GM12874 (cell line): Measurements from ENCODE around the gene XRCC5.

Source experiments
- TF ChIP-seq, protein P1 (sequence below): IDR thresholded peaks from 2 replicates; pipeline ENCODE4 v1.5.1; 2011; ENCODE audit warnings: low read depth, mild to moderate bottlenecking, control low read depth, low read length, moderate library complexity; ENCODE audit not compliant: insufficient read depth

Gene XRCC5

GRCh38 chr2:216072473-216072872 lies 36.7 kb upstream of the XRCC5 start:
- TF ChIP-seq, protein P1, sequence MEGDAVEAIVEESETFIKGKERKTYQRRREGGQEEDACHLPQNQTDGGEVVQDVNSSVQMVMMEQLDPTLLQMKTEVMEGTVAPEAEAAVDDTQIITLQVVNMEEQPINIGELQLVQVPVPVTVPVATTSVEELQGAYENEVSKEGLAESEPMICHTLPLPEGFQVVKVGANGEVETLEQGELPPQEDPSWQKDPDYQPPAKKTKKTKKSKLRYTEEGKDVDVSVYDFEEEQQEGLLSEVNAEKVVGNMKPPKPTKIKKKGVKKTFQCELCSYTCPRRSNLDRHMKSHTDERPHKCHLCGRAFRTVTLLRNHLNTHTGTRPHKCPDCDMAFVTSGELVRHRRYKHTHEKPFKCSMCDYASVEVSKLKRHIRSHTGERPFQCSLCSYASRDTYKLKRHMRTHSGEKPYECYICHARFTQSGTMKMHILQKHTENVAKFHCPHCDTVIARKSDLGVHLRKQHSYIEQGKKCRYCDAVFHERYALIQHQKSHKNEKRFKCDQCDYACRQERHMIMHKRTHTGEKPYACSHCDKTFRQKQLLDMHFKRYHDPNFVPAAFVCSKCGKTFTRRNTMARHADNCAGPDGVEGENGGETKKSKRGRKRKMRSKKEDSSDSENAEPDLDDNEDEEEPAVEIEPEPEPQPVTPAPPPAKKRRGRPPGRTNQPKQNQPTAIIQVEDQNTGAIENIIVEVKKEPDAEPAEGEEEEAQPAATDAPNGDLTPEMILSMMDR = no peak

- TF ChIP-seq, protein P1 = no peak
Measured at GRCh38 chr2:216073773-216074172, 35.4 kb upstream of the XRCC5 start.

DNA sequence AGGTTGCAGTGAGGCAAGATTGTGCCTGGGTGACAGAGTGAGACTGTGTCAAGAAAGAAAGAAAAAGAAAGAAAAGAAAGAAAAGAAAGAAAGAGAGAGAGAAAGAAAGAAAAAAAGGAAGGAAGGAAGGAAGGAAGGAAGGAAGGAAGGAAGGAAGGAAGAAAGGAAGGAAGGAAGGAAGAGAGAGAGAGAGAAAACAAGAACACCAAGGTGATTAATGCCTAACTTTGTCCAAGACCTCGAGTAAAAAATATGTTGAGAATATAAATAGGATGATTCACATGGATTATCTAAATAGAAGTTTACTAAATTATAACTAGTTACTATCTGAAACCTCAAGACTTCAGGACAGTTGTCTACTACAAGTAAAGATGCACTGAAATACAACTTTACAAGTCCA lies 34.8 kb upstream of the XRCC5 start:
- TF ChIP-seq, protein P1 = no peak

DNA sequence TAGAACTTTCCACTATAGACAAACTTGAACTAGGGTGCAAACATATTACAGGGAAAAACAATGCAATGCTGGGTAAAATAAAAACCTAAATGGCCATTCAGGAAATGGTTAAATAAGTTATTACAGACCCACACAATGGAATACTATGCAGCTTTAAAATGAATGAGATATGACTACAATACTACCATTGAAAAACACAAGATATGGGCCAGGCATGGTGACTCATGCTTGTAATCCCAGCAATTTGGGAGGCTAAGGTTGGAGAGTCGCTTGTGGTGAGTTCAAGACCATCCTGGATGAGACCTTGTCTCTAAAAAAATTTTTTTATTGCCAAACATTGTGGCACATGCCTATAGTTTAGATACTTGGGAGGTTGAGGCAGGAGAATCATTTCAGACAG lies 34.4 kb upstream of the XRCC5 start:
- TF ChIP-seq, protein P1 = no peak

DNA sequence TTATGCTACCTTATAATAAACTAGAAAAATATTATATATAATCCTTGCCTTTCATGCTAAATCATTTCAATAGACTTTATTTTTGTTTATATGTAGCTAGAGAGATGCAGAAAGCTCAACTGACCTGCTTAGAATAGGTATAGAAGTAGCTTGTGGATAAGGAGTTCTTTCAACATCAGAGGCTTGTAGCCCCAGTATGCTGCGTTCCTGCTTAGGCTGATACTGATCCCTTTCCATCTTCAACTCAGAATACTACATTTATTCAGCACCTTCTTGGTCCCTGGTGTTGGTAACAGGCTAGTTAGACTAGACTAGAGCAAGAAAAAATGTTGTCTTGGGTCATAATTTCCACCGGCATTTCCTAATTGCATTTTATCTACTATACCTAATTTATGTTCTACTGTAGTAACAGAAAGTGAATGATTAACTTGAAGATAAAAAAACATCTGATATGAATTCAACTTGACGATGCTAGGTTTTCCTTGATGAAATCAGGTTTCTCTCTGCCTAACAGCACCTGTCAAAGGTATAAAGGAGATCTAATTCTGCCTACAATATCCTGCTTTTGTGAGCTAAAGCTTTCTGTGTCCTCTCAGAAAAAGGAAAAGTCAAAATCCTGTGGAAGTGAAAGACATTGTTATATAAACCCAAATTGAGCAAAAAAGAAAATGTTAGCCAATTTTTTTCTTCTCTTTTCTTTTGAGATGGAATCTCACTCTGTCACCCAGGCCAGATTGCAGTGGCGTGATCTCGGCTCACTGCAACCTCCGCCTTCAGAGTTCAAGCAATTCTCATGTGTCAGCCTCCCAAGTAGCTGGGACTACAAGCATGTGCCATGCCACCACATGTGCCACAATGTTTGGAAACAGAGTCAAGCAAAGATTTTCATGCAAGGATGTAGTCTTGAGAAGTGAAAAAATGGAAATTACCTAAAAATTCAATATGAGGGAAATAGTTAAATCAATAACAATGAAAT lies 33.4 kb upstream of the XRCC5 start:
- TF ChIP-seq, protein P1 = no peak

DNA sequence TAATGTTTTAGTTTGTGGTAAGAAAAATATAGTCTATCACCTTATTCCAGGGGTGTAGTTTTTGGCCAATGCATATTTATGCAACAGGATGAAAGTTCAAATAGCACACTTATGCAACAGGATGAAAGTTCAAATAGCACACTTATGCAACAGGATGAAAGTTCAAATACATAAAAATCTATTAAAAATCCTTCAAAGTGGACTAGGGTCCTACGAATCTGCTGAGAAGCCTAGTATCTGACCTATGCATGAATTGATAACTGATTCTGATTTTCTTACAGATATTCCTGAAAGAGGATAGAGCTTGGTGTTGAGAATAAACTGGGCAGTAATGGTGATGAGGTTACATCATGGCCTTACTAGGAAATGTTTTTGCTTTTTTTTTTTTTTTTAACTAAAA lies 30.4 kb upstream of the XRCC5 start:
- TF ChIP-seq, protein P1 = no peak

DNA sequence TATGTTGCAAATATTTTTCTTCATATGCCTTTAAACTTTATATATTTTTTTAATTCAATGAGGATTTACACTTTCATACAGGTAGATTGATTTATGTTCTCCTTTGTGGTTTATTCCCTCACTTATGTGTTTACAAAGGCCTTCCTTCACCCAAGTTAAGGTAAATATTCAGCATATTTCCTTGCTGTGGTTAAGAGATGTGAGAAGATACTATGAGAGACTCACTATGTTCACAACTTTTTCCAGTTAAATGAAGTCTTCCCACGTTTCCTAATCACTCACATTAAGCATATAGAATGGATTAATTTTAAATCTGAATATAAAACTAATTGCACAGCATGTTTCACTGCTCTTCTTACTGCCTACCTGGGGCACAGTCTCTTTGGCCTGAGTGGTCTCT lies 28.1 kb upstream of the XRCC5 start:
- TF ChIP-seq, protein P1 = no peak
